ENCODE data around the gene DGKK.

DGKK gene

GRCh38 chrX:50458483-50458882 lies 12.1 kb downstream of the DGKK start:
- TF ChIP-seq PATZ1 (CRISPR knock-in tag; IDR thresholded peaks at IDR 0.05; ENCODE audit: borderline replicate concordance): no peak
- no peak for TF ChIP-seq OSR1 (CRISPR knock-in tag; IDR thresholded peaks at IDR 0.05)
- TF ChIP-seq ZNF8 (CRISPR knock-in tag; IDR thresholded peaks at IDR 0.05): no peak
- no peak for TF ChIP-seq ARNTL (CRISPR knock-in tag; IDR thresholded peaks at IDR 0.05; ENCODE audit: borderline replicate concordance, low read depth)
- TF ChIP-seq TCF4 (CRISPR knock-in tag; IDR thresholded peaks at IDR 0.05; ENCODE audit: borderline replicate concordance): no peak
- no peak for TF ChIP-seq ZC3H10 (CRISPR knock-in tag; IDR thresholded peaks at IDR 0.05)
- TF ChIP-seq ZNF565 (CRISPR knock-in tag; conservative IDR thresholded peaks at IDR 0.05; ENCODE audit: low read depth): no peak
- TF ChIP-seq CSDC2 (CRISPR knock-in tag; IDR thresholded peaks at IDR 0.05): no peak
- TF ChIP-seq, protein P1, sequence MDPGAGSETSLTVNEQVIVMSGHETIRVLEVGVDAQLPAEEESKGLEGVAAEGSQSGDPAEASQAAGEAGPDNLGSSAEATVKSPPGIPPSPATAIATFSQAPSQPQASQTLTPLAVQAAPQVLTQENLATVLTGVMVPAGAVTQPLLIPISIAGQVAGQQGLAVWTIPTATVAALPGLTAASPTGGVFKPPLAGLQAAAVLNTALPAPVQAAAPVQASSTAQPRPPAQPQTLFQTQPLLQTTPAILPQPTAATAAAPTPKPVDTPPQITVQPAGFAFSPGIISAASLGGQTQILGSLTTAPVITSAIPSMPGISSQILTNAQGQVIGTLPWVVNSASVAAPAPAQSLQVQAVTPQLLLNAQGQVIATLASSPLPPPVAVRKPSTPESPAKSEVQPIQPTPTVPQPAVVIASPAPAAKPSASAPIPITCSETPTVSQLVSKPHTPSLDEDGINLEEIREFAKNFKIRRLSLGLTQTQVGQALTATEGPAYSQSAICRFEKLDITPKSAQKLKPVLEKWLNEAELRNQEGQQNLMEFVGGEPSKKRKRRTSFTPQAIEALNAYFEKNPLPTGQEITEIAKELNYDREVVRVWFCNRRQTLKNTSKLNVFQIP (CRISPR knock-in tag; IDR thresholded peaks at IDR 0.05; ENCODE audit: borderline replicate concordance, low read depth): no peak
- TF ChIP-seq BACH2 (CRISPR knock-in tag; IDR thresholded peaks at IDR 0.05; ENCODE audit: borderline replicate concordance): no peak
- no peak for ATAC-seq

GRCh38 chrX:50456712-50457484 lies 13.7 kb downstream of the DGKK start:
- ATAC-seq: no peak
- TF ChIP-seq CSDC2 (CRISPR knock-in tag; IDR thresholded peaks at IDR 0.05) (no peak), ZNF565 (CRISPR knock-in tag; conservative IDR thresholded peaks at IDR 0.05; ENCODE audit: low read depth) (no peak), PPARA (CRISPR knock-in tag; IDR thresholded peaks at IDR 0.05; ENCODE audit: borderline replicate concordance) (no peak), SNAI2 (CRISPR knock-in tag; IDR thresholded peaks at IDR 0.05) (no peak), ZNF70 (CRISPR knock-in tag; IDR thresholded peaks at IDR 0.05) (no peak), ARNTL (CRISPR knock-in tag; IDR thresholded peaks at IDR 0.05; ENCODE audit: borderline replicate concordance, low read depth) (no peak), ZC3H10 (CRISPR knock-in tag; IDR thresholded peaks at IDR 0.05) (no peak), TCF4 (CRISPR knock-in tag; IDR thresholded peaks at IDR 0.05; ENCODE audit: borderline replicate concordance) (no peak), PATZ1 (CRISPR knock-in tag; IDR thresholded peaks at IDR 0.05; ENCODE audit: borderline replicate concordance) (no peak), RARB (CRISPR knock-in tag; IDR thresholded peaks at IDR 0.05) (no peak), GLIS3 (CRISPR knock-in tag; IDR thresholded peaks at IDR 0.05) (no peak), BACH2 (CRISPR knock-in tag; IDR thresholded peaks at IDR 0.05; ENCODE audit: borderline replicate concordance) (no peak), ZNF8 (CRISPR knock-in tag; IDR thresholded peaks at IDR 0.05) (no peak), CSRNP3 (CRISPR knock-in tag; IDR thresholded peaks at IDR 0.05) (no peak), TOX (CRISPR knock-in tag; IDR thresholded peaks at IDR 0.05; ENCODE audit: borderline replicate concordance) (no peak)

DNA sequence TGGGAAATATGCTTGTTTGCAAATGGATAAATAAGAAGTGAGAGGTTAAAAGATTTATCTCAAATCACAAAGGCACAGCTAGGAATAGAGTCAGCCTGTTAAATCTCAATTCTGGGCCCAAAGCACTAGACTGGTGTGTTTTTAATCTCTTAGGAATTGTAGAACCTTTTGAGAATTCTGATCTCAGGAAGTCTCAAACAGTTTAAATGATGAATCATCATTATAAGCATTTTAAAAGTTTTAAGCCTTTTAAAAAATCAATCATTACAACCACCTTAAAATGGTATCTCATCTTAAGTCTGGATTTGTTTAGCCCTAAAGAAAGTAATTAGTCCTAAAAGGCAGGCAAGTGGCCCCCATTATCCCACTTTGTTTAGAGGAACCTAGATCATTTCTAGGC lies 17.8 kb downstream of the DGKK start:
- no peak for TF ChIP-seq ESRRG (CRISPR knock-in tag; IDR thresholded peaks at IDR 0.05)
- TF ChIP-seq, protein P2, sequence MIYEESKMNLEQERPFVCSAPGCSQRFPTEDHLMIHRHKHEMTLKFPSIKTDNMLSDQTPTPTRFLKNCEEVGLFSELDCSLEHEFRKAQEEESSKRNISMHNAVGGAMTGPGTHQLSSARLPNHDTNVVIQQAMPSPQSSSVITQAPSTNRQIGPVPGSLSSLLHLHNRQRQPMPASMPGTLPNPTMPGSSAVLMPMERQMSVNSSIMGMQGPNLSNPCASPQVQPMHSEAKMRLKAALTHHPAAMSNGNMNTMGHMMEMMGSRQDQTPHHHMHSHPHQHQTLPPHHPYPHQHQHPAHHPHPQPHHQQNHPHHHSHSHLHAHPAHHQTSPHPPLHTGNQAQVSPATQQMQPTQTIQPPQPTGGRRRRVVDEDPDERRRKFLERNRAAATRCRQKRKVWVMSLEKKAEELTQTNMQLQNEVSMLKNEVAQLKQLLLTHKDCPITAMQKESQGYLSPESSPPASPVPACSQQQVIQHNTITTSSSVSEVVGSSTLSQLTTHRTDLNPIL (CRISPR knock-in tag; IDR thresholded peaks at IDR 0.05; ENCODE audit: low read depth): no peak
- no peak for TF ChIP-seq CSDC2 (CRISPR knock-in tag; IDR thresholded peaks at IDR 0.05)
- no peak for TF ChIP-seq ZFP30 (CRISPR knock-in tag; IDR thresholded peaks at IDR 0.05)
- no peak for TF ChIP-seq BACH2 (CRISPR knock-in tag; IDR thresholded peaks at IDR 0.05; ENCODE audit: borderline replicate concordance)
- no peak for TF ChIP-seq PPARA (CRISPR knock-in tag; IDR thresholded peaks at IDR 0.05; ENCODE audit: borderline replicate concordance)
- no peak for TF ChIP-seq ZNF8 (CRISPR knock-in tag; IDR thresholded peaks at IDR 0.05)
- TF ChIP-seq TOX (CRISPR knock-in tag; IDR thresholded peaks at IDR 0.05; ENCODE audit: borderline replicate concordance): no peak
- no peak for ATAC-seq

All from SK-N-SH treated with all-trans-retinoic acid at 6 μM for 48 hours (cell line).